GM23338 (cell line): ENCODE measurements around the gene PARD3.
A peak's percentile ranks its signal among the peaks of the same experiment; 100 is the strongest.

Experiments
- CTCF ChIP-seq, 2 experiments: fragments of 200-600 bp in 1 of 2; sonication (generic) in 1 of 2; conservative IDR thresholded peaks; 2 replicates each; pipeline versions ENCODE4 v1.5.1 to v1.6.1; 2016 to 2017; ENCODE audit warnings: antibody characterized with exemption in 2 of 2, low read depth in 2 of 2, mild to moderate bottlenecking in 2 of 2, moderate library complexity in 1 of 2
- EZH2 ChIP-seq: fragments of 200-600 bp; sonication (generic); IDR thresholded peaks from one replicate; pipeline ENCODE4 v1.8.0; 2017; ENCODE audit warnings: antibody characterized with exemption, mild to moderate bottlenecking, low read depth; ENCODE audit not compliant: unreplicated experiment
- EZH2phosphoT487 ChIP-seq: fragments of 200-600 bp; sonication (generic); IDR thresholded peaks from one replicate; pipeline ENCODE4 v1.8.1; 2018; ENCODE audit warnings: antibody characterized with exemption; ENCODE audit not compliant: unreplicated experiment
- JUNB ChIP-seq: IDR thresholded peaks from one replicate; pipeline ENCODE4 v1.6.1; 2016; ENCODE audit warnings: antibody characterized with exemption; ENCODE audit not compliant: unreplicated experiment
- POLR2AphosphoS5 ChIP-seq: IDR thresholded peaks from 2 replicates; pipeline ENCODE4 v1.6.1; 2016; ENCODE audit warnings: antibody characterized with exemption, low read depth
- REST ChIP-seq: IDR thresholded peaks from one replicate; pipeline ENCODE4 v1.6.1; 2018; ENCODE audit warnings: antibody characterized with exemption; ENCODE audit not compliant: unreplicated experiment
- ZNF462 ChIP-seq: fragments of 250-450 bp; sonication (Bioruptor Pico); IDR thresholded peaks from 2 replicates; pipeline ENCODE4 v1.5.0; 2020; ENCODE audit warnings: mild to moderate bottlenecking, moderate library complexity

GRCh38 chr10:34223658-34224057 lies 591.4 kb downstream of the PARD3 start:
- TF ChIP-seq EZH2: no peak
- TF ChIP-seq JUNB: no peak
- TF ChIP-seq CTCF (conservative IDR thresholded peaks at IDR 0.05; ENCODE audit: low read depth in 2 of 2): peak; percentile 17 to 40; a peak in 2 of 4 replicates
- TF ChIP-seq REST: no peak
- no peak for TF ChIP-seq EZH2phosphoT487
- no peak for TF ChIP-seq ZNF462 (CRISPR knock-in tag)
- no peak for TF ChIP-seq POLR2AphosphoS5
